MCF 10A (cell line): ENCODE results near the gene ANP32B. TPM values are rescaled to one million over a fixed set of nuclear protein-coding genes. Genes with fewer than 3 reads are reported as not detected.
"Not testable (repeated sequence)": the region's sequence is repeated elsewhere in the genome, so short reads cannot be mapped to it uniquely, and the experiment has no call there.

ENCODE experiments used
- BruUV-seq: library from RNA; stranded (reverse); fragments of 400-500 nt; replicated peaks from 2 replicates; lab custom pipeline; 2021; lab: Mats Ljungman, UMichigan
- CTCF ChIA-PET: fragments of 300-600 bp; sonication (Branson Sonifier 250); formaldehyde crosslinking; extraction: SDS; loops from one replicate; lab custom pipeline; 2021; ENCODE audit warnings: antibody characterized with exemption, inconsistent platforms; lab: Yijun Ruan, JAX
- POLR2A ChIA-PET: fragments of 300-600, 350-650 bp; sonication (Branson Sonifier 250); formaldehyde crosslinking; extraction: SDS; loops from one replicate; lab custom pipeline; 2020; ENCODE audit warnings: antibody characterized with exemption, inconsistent platforms; lab: Yijun Ruan, JAX
- DNase-seq: peaks from one replicate; pipeline ENCODE4 v3.0.0-alpha.2; 2018; ENCODE audit not compliant: unreplicated experiment
- H3K27ac Mint-ChIP-seq: one replicate; pipeline ENCODE4 v1.8.0; 2022; ENCODE audit warnings: mild to moderate bottlenecking, low read depth, mixed read lengths; ENCODE audit not compliant: unreplicated experiment
- H3K27me3 Mint-ChIP-seq: one replicate; pipeline ENCODE4 v1.8.0; 2022; ENCODE audit warnings: mixed read lengths; ENCODE audit not compliant: insufficient read depth, unreplicated experiment
- H3K36me3 Mint-ChIP-seq: one replicate; pipeline ENCODE4 v1.8.0; 2022; ENCODE audit warnings: mild to moderate bottlenecking, moderate library complexity, mixed read lengths; ENCODE audit not compliant: insufficient read depth, unreplicated experiment
- H3K4me1 Mint-ChIP-seq: one replicate; pipeline ENCODE4 v1.8.0; 2022; ENCODE audit warnings: mixed read lengths; ENCODE audit not compliant: insufficient read depth, unreplicated experiment
- H3K4me3 Mint-ChIP-seq: one replicate; pipeline ENCODE4 v1.8.0; 2022; ENCODE audit warnings: mild to moderate bottlenecking, moderate library complexity, mixed read lengths; ENCODE audit not compliant: unreplicated experiment
- H3K9me3 Mint-ChIP-seq: one replicate; pipeline ENCODE4 v1.8.0; 2022; ENCODE audit warnings: mixed read lengths; ENCODE audit not compliant: unreplicated experiment
- CTCF ChIP-seq: fragments of 200-600 bp; IDR thresholded peaks from one replicate; pipeline ENCODE4 v1.8.0; 2022; ENCODE audit warnings: antibody characterized with exemption, mild to moderate bottlenecking; ENCODE audit not compliant: unreplicated experiment
- intact Hi-C: fragments of 100-400 bp; cut with micrococcal nuclease; formaldehyde crosslinking; loops from 2 replicates; pipeline ENCODE4 v1.14.1; 2022
- total RNA-seq: library from RNA; stranded (reverse); gene quantifications from 2 replicates; pipeline ENCODE4 v1.2.3, GENCODE V29; 2022

The ANP32B gene
- total RNA-seq, 1 experiment from 2014 or later, result 245 TPM

- POLR2A ChIA-PET, result interaction anchor here (1.1 kb wide), 1 partner anchor 11 kb away, joined by 3 read pairs; no protein-coding TSS in a partner anchor
- no TSS peak for BruUV-seq
- Mint-ChIP-seq H3K4me3 (no peak overlapping the region), H3K4me1 (no peaks in the 10 kb centered on the region), H3K9me3 (no peaks in the 10 kb centered on the region), H3K27me3 (no peaks in the 10 kb centered on the region), H3K27ac (no peak overlapping the region), H3K36me3 (peaks cover 97% of the 10 kb centered on the region)
- intact Hi-C loops, result no loop called here
- CTCF ChIA-PET, result no interaction called here
- no peak for TF ChIP-seq CTCF
- DNase-seq, result no peak
These were observed 35.2 kb downstream of the ANP32B start for GRCh38 chr9:98018347-98018746.

- intact Hi-C loops, result no loop called here
- Mint-ChIP-seq H3K27me3 (no peaks in the 10 kb centered on the region), H3K27ac (no peak overlapping the region), H3K4me3 (no peak overlapping the region), H3K36me3 (peaks cover 90% of the 10 kb centered on the region), H3K9me3 (no peaks in the 10 kb centered on the region), H3K4me1 (no peaks in the 10 kb centered on the region)
- DNase-seq, result no peak
- no peak for TF ChIP-seq CTCF
- no TSS peak for BruUV-seq
- ChIA-PET CTCF (interaction anchor here (0.9 to 1.2 kb wide), 3 partner anchors 9 to 16 kb away, joined by 3 read pairs; no protein-coding TSS in a partner anchor), POLR2A (interaction anchor here (0.6 kb wide), 2 partner anchors 15 to 127 kb away, joined by 3 to 4 read pairs; no protein-coding TSS in a partner anchor)
These were observed 36.0 kb downstream of the ANP32B start for GRCh38 chr9:98019098-98019497.

GRCh38 chr9:98019869-98020268 lies 36.7 kb downstream of the ANP32B start:
- H3K27ac Mint-ChIP-seq, H3K9me3 Mint-ChIP-seq, DNase-seq, BruUV-seq, H3K4me3 Mint-ChIP-seq, intact Hi-C loops, H3K4me1 Mint-ChIP-seq, H3K27me3 Mint-ChIP-seq: not testable (repeated sequence)
- H3K36me3 Mint-ChIP-seq, result peaks cover 85% of the 10 kb centered on the region
- CTCF ChIA-PET, result interaction anchor here (1.0 to 1.2 kb wide), 2 partner anchors 9 to 17 kb away, joined by 3 read pairs; no protein-coding TSS in a partner anchor
- POLR2A ChIA-PET, result interaction anchor here (0.6 to 1.2 kb wide), 2 partner anchors 13 to 126 kb away, joined by 4 to 6 read pairs; no protein-coding TSS in a partner anchor

GRCh38 chr9:98020476-98021145 lies 37.5 kb downstream of the ANP32B start:
- Mint-ChIP-seq H3K36me3 (peaks cover 81% of the 10 kb centered on the region), H3K27me3 (no peaks in the 10 kb centered on the region), H3K4me3 (no peak overlapping the region), H3K27ac (no peak overlapping the region), H3K4me1 (no peaks in the 10 kb centered on the region), H3K9me3 (no peaks in the 10 kb centered on the region)
- POLR2A ChIA-PET, result interaction anchor here (0.5 to 1.2 kb wide), 3 partner anchors 14 to 109 kb away, joined by 3 to 6 read pairs (median 3); partner anchors contain the start of gene NANS
- CTCF ChIA-PET, result interaction anchor here (0.6 to 1.4 kb wide), 3 partner anchors 14 to 48 kb away, joined by 3 to 4 read pairs (median 4); no protein-coding TSS in a partner anchor
- BruUV-seq, result no TSS peak
- intact Hi-C loops, result no loop called here
- no peak for DNase-seq
- no peak for TF ChIP-seq CTCF
